ENCODE results near the gene CTSW. TPM values are rescaled to one million over a fixed set of nuclear protein-coding genes. Genes with fewer than 3 reads are reported as not detected.
A peak's percentile ranks its signal among the peaks of the same experiment; 100 is the strongest.

The CTSW gene
- total and polyA plus RNA-seq, 2 donors (not counting 1 experiment from before 2014, with no cell fraction given): 0.84 to 4.6 TPM

DNA sequence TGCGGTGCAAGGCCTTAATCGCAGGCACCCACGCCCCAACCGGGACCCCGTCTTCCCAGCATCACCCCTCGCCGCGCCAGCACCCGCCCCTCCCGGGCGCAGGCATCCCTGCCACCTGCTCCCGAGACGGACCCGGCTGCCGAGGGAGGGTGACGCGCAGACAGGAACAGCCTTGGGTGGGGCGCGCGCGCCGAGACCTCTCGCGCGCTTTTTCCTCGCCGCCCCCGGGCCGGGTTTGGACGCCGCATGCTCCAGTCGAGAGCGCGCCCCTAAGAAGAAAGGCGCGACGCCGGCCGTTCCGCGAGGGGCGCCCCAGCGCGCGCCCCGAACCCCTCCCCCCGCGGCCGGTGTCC, 22.2 kb upstream of the CTSW start:
- intact Hi-C loops (cut with micrococcal nuclease): loop anchor here (5.0 kb wide), 1 partner anchor 410 kb away; the partner anchor contains the start of gene RAB1B
- H3K9ac ChIP-seq (ENCODE audit: low read length): peak overlapping the region; percentile 79
- Mint-ChIP-seq H3K27ac (peak overlapping the region; percentile 95), H3K9me3 (ENCODE audit: insufficient read depth) (no peaks in the 10 kb centered on the region), H3K4me1 (peaks cover 55% of the 10 kb centered on the region), H3K4me3 (peak overlapping the region; percentile 94), H3K27me3 (no peaks in the 10 kb centered on the region)
- H3K4me3 ChIP-seq (ENCODE audit: control extremely low read depth in 1 of 5, extremely low read depth in 1 of 5, insufficient read depth in 1 of 5, low read depth in 2 of 5, low read length in 4 of 5): peak overlapping the region; percentile 83 to 98 (median 95)
- ATAC-seq (ENCODE audit: low read depth) (peak; percentile 0), DNase-seq (no peak)
- H3K4me2 ChIP-seq (replicated peaks; ENCODE audit: low read depth, low read length, poor library complexity, severe bottlenecking): peak overlapping the region; percentile 94
- ChIA-PET CTCF (interaction anchor here (1.0 to 8.6 kb wide), 4 partner anchors 14 to 242 kb away, joined by 3 to 244 read pairs (median 38); partner anchors contain the start of genes CCDC85B, EFEMP2, FIBP and PCNX3), POLR2A (interaction anchor here (0.5 to 4.8 kb wide), 8 partner anchors 10 to 997 kb away, joined by 3 to 65 read pairs (median 4); partner anchors contain the start of genes CCDC85B, FIBP, MAP3K11 and PCNX3)
- peak overlapping the region; percentile 71 to 77 for H3K27ac ChIP-seq (ENCODE audit: low read length in 2 of 2)
- peaks cover 62% of the 10 kb centered on the region for H3K79me2 ChIP-seq (ENCODE audit: control insufficient read depth, insufficient read depth, low read length)
- no peaks in the 10 kb centered on the region for H3K27me3 ChIP-seq (replicated peaks in 1 of 4; ENCODE audit: control extremely low read depth in 1 of 4, control insufficient read depth in 3 of 4, insufficient read depth in 4 of 4, low read length in 3 of 4)
- peaks cover 63% of the 10 kb centered on the region for H4K20me1 ChIP-seq (ENCODE audit: control insufficient read depth, insufficient read depth, low read length, poor library complexity, severe bottlenecking)
- H2AFZ ChIP-seq (ENCODE audit: insufficient read depth, low read depth, low read length, poor library complexity, severe bottlenecking): peak overlapping the region; percentile 61
- TF ChIP-seq, protein P1, sequence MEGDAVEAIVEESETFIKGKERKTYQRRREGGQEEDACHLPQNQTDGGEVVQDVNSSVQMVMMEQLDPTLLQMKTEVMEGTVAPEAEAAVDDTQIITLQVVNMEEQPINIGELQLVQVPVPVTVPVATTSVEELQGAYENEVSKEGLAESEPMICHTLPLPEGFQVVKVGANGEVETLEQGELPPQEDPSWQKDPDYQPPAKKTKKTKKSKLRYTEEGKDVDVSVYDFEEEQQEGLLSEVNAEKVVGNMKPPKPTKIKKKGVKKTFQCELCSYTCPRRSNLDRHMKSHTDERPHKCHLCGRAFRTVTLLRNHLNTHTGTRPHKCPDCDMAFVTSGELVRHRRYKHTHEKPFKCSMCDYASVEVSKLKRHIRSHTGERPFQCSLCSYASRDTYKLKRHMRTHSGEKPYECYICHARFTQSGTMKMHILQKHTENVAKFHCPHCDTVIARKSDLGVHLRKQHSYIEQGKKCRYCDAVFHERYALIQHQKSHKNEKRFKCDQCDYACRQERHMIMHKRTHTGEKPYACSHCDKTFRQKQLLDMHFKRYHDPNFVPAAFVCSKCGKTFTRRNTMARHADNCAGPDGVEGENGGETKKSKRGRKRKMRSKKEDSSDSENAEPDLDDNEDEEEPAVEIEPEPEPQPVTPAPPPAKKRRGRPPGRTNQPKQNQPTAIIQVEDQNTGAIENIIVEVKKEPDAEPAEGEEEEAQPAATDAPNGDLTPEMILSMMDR (IDR thresholded peaks at IDR 0.05): no peak
- no peak for TF ChIP-seq EZH2 (IDR thresholded peaks at IDR 0.05; ENCODE audit: borderline replicate concordance, insufficient read depth, low read depth, low read length, poor library complexity, severe bottlenecking)
- WGBS (ENCODE audit: insufficient coverage): under 1% methylated on average over 49 of the region's 49 CpGs
- peaks cover 27 to 55% of the 10 kb centered on the region in 2 donors for H3K4me1 ChIP-seq (ENCODE audit: control insufficient read depth in 2 of 2, insufficient read depth in 2 of 2, low read length in 2 of 2)
- H3K9me3 ChIP-seq (ENCODE audit: control extremely low read depth in 1 of 3, control insufficient read depth in 2 of 3, insufficient read depth in 1 of 3, low read length in 2 of 3): no peaks in the 10 kb centered on the region
- peaks cover 0 to 53% of the 10 kb centered on the region in 2 experiments for H3K36me3 ChIP-seq (replicated peaks in 1 of 2; ENCODE audit: control extremely low read depth in 1 of 2, control insufficient read depth in 1 of 2, extremely low read depth in 1 of 2, insufficient read depth in 2 of 2, low read length in 1 of 2)

All from B cell (primary cell).